GM18511 (cell line): Measurements from ENCODE around the gene CFAP45.
A peak's percentile ranks its signal among the peaks of the same experiment; 100 is the strongest.

Source experiments
- ATAC-seq: cut with Tn5 transposase; IDR thresholded peaks from one replicate; pipeline ENCODE4 v1.9.1; 2021; ENCODE audit warnings: mild to moderate bottlenecking, moderate library complexity; ENCODE audit not compliant: unreplicated experiment

Gene CFAP45

DNA sequence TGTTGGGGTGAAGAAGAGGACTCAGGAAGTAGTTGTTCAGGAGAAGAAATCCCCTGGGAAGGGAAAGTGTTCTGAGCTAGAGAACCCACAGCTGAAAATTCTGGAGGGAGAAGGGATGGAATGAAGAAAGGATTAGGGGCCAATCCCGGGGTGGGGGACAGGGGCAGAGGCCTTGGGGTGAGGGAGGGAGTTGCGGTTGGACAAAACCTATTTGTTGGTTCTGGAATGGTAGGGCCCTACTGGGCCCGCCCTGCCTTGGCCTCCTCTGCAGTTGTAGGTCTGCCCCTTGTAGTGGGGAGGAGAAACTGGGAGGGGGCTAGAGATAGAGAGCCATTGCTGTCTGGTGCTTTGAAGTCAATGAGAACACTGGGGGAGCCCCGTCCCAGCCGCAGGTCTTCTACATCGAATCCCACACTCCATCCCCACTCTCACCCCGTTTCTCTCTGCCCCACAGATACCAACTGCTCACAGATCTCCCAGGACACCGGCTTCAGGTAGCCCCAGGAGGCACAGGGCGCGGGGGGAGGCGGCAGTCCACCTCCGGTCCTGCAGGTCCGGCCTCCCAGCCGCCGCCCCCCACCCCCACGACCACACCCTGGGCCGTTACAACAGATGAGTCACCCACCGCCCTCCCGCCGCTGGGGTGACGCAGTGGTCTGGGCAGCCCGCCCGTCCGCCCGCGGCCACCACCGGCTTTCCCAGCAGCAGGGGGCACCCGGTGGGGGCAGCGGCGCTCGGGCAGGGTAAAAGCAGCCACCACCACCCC lies 24.2 kb upstream of the CFAP45 start:
- peak; percentile 12 for ATAC-seq

- peak; percentile 35 for ATAC-seq
Observed at GRCh38 chr1:159923203-159924024, 23.4 kb upstream of the CFAP45 start.

DNA sequence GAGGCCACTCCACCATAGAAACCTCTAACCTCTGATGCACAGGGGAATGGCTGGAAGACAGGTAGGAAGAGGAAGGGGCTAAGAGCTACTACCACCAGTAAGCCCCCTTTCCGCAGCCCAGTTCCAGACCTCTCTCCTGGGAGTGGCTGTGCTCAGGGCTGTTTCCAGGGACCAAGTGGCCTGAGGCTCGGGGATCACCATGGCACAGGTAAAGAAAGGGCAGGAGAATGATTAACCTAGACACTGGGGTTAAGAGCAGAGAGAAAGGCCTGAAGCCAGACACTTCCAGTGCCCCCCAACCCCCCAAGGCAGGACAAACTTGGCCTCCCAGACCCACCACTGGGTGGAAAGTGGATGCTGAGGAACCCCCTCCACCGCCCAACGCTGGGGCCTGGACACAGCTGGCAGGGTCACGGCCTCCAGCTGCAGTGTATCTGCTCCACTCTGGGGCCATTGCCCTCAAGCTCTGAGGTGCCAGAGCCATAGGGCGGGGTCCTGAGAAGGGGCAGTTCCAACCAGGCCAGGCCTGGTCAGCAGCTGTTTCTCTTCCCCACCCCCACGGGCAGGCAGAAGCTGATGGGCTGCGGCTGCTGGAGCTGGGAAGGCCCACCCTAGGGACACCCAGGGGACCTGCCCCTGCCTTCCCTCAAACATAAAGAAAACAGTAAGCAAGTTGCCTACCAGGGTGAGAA lies 22.7 kb upstream of the CFAP45 start:
- no peak for ATAC-seq

DNA sequence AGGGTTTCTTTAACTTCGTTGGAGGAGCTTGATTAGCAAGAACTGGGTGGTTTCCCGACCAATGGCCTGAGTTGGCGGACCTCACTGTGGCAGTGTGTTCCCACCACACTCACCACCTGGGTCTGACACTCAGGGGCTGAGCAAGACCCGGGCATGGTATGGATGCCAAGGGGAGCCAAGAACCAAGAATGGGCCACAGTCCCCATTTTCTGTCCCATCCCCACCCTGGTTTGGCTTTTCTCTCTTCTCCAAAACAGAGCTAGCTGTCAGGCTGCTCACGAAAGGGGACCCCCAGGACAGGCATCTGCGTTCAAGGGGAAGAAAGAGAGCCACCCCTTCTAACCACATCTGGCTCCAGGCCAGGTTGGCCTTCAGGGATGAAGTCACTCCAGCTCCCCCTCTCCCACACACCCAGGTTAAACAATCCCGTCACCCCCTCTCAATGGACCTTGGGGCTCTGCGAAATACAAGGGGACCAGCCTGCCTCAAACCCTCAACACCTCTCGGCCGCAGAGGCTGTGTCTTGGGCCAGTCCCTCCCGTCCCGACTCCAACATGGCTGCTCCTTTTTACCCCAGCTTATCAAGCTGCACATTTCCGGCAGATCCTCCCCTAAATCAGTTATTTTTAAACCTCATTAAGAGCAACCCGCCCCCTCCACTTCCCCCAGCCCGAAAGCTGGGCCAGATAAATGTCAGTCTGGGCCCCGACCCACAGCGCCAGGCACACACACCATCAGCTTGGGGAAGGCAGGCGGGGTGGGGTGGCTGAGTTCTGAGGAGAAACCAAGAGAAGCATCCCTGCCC lies 21.9 kb upstream of the CFAP45 start:
- ATAC-seq, result no peak

GRCh38 chr1:159921251-159921650 lies 21.3 kb upstream of the CFAP45 start:
- peak; percentile 25 for ATAC-seq

- no peak for ATAC-seq
Observed at GRCh38 chr1:159920651-159921050, 20.7 kb upstream of the CFAP45 start.

DNA sequence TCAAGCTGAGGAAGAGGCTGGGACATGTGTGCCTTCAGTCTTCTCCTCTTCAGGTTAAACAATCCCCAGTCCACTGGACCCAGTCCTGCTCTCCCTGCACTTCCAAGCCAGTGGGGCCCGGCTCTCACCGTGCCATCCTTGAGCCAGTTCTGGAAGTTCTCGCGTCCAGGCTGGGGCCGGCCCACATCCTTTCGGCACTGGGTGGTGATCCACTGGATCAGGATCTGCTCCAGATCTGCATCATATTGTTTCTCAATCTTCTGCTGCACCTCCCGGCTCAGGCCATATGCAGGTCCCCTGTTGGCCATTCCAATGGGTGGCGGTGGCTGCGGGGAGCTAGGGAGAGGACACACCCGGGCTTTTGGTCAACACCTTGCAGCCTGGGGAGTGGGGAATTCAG lies 20.2 kb upstream of the CFAP45 start:
- no peak for ATAC-seq

- no peak for ATAC-seq
Observed at GRCh38 chr1:159919236-159919865, 19.4 kb upstream of the CFAP45 start.

DNA sequence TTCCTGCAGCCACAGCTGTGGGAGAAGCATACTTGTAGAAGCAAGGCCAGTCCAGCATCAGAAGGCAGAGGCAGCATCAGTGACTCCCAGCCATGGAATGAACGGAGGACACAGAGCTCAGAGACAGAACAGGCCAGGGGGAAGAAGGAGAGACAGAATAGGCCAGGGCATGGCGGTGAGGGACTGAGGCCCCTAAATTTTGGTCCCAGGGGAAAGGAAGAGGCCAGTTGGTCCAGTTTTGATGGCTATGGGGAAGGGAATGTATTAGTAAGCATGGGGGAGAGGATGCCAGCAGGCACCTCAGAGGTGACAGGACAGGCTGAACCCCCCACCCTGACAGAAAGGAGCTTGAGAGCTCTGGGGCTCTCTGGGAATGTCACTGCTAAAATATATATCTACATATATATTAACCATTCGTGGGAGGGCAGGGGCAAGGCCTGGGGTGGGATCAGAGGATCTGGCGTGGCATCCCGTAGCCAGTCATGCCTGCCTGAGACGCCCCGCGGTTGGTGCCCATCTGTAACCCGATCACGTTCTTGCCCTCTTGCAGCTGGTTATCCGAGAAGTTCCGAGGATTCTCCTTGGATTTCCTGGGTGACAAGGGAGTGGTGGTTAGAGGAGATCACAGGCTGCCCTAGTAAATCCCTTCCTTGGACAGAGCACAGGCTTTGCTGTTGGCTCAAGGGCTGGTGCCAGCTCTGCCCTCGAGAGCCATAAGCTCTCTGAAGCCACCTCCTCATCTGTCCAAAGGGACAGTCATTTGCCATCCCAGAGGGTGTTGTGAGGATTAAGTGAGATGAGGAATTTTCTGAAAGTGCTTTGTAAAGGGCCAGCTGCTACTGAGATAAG lies 18.6 kb upstream of the CFAP45 start:
- ATAC-seq, result no peak

DNA sequence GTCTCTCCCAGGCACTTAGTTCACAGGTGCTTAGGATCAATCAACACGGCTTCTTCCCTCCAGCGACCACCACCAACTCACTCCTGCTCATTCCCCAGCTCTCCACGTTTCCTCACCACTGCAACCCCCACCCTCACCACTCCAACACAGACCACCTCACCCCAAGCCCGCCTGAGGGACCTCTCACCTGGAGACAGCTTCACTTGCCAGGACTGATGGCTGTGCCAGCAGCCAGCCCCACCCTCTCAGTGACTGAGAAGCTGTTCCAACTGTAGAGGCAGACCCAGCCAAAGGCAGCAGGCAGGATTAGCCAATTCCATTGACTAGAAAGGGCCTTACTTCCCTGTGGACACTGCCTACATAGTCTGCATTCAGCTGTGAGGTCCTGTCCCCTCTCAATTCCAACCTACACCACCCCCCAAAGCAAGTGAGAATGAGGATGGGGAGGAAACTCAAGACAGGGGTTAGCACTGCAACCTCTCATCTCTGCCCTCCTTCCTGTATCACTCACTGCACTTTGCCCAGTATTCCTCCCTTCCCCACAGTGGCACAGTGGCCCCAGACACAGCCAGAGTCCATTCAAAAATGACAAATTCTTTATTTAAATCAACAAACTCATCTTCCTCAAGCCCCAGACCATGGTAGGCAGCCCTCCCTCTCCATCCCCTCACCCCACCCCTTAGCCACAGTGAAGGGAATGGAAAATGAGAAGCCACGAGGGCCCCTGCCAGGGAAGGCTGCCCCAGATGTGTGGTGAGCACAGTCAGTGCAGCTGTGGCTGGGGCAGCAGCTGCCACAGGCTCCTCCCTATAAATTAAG lies 17.8 kb upstream of the CFAP45 start:
- ATAC-seq, result no peak

GRCh38 chr1:159916242-159917051 lies 16.5 kb upstream of the CFAP45 start:
- no peak for ATAC-seq

DNA sequence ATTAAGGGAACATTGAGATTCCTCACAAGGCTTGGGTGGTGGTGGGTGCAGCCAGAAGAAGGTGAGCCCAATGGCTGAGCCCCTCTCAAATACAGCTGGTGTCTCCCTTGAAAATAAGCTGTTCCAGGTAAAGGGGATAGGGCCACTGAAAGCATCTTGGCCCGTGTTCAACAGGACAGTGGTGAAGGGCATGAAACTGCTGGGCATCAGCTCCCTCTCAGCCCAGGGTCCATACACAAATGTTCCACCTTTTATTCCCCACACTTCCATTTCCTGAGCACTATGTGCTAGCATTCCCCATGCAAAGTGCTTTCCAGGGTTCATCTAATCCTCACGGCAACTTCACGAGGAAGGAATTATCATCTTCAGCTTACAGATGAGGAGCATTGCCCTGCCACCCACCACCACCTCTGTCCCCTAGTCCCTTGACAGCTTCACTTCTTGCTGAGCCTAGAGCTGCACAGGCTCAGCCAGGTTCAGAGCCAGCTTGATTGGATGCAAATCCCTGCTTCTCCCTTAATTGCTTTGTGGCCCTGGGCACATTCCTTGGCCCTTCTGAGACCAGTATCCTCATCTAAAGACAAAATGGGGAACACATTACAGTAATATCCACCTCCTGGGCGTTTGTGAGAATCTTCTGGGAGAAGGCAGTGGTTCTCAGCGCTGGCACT lies 15.7 kb upstream of the CFAP45 start:
- no peak for ATAC-seq

GRCh38 chr1:159914252-159915018 lies 14.5 kb upstream of the CFAP45 start:
- ATAC-seq, result no peak

GRCh38 chr1:159913451-159914192 lies 13.7 kb upstream of the CFAP45 start:
- ATAC-seq, result no peak

DNA sequence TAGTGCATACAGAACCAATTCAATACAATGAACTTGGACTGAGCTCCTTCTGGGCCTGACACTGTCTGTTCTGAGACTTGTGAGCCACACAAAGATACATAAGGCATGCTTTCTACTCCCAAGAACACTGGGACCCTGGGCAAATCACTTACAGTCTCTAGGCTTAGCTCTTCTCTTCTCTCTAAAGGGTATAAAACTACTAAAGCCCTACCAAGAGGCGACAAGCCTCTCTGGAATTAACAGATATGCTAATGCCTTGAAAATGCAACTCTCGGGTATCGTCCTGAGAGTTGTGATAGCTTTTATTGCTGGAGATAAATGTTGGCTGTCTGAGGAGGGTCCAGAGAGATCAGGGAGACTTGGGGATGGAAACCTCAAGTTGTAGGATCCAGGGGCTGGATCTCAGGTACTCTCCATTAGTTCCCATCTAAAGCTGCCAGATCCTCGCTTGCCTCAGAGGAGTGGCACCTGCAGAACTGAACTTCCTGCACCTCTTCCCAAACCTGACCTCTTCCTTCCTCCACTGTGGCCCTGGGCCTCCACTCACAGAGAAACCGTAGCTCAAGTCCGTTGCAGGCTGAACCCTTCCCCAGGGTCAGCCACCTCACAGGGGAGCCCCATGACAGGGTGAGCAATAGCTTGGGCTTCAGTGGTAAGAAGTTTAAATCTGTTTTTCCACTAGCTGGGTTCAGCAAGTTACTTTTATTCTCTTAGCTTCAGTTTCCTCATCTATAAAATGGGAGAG lies 11.5 kb upstream of the CFAP45 start:
- ATAC-seq, result no peak
